ENCODE measurements around the gene PSMB11. TPM values are rescaled to one million over a fixed set of nuclear protein-coding genes. Genes with fewer than 3 reads are reported as not detected.

The PSMB11 gene
- total RNA-seq, 2 donors from 2014 or later = not detected

DNA sequence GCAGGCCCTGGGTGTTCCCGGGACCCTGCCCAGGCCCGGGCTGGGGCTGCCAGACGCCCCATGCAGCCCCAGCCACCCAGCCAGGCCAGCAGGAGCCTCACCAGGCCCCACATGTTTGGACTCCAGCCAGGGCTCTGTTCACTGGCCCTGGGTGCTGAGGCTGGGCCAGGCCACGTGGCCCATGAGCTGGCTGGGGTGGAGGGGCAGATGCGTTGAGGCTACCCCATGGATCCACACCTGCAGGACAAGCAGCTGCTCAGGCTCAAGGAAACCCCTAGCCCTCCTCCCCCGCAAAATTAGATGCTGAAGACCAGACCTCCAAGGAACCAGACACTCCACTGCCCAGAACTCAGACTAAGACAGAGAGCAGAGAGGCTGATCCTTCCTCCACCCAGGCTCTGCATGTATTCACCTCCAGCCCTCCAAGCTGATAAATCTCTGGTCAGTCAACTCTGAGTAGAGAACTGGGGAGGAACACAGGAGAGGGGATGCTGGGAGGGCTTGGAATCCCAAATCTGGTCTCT, 13.7 kb downstream of the PSMB11 start:
- no peak for DNase-seq
- intact Hi-C loops (cut with DNase I, micrococcal nuclease) = loop anchor here (2.0 to 5.0 kb wide), 2 partner anchors 68 to 69 kb away; no protein-coding TSS in a partner anchor
- ATAC-seq = no peak

GRCh38 chr14:23056145-23056955, 14.3 kb downstream of the PSMB11 start:
- DNase-seq = peak; percentile 62 to 80
- peak; percentile 60 for ATAC-seq
- intact Hi-C loops (cut with DNase I, micrococcal nuclease) = loop anchor here (2.0 to 5.0 kb wide), 2 partner anchors 69 to 70 kb away; no protein-coding TSS in a partner anchor

DNA sequence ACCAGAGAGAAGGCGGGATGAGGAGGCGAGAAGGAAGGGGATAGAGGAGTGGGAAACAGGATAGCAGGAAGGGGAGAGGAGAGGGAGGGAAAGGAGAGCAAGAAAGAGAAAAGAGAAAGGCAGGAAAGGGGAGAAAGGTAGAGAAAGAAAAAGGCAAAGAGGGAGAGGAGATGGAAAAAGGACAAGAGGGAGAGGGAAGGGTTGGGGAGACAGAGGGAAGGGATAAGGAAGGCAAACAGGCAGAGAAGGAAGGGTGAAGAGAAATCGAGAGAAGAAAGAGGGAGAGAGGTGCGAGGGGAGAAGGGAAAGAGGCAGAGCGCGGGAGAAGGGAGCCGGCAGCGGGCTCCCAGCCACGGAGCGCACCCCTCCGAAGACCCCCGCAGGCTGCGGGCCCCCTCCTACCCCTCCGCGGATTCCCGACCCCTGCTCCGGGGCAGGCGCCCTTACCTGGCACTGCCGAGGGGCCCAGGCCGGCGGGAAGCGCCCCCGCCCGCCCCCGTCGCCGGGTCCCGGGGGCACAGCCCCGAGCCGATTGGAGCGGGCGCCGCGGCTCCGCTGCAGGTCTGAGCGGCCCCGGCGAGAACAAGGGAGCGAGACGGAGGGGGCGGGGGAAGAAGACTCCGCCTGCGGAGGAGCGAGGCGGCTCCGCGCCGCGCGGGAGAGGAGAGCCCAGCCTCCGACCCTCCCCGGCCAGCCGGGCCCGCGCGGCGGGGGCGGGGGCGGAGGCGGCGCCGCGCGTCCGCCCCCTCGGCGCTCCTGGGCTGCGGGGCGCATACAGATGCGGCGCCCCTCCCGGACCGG, 15.1 kb downstream of the PSMB11 start, which contains the start of gene CDH24:
Gene CDH24, minus strand, starts transcription at position 565 of the 801 bp plus-strand sequence. CDS start 1,787 bp downstream, outside the sequence.
- intact Hi-C loops (cut with DNase I, micrococcal nuclease) = loop anchor here (2.0 to 5.0 kb wide), 2 partner anchors 70 kb away; no protein-coding TSS in a partner anchor
- ATAC-seq (peak; percentile 71), DNase-seq (peak; percentile 71 to 85)

- intact Hi-C loops (cut with DNase I, micrococcal nuclease) = loop anchor here (2.0 to 5.0 kb wide), 2 partner anchors 71 kb away; no protein-coding TSS in a partner anchor
- DNase-seq (peak; percentile 82 to 92), ATAC-seq (peak; percentile 80)
Observed at GRCh38 chr14:23057757-23058653, 16.0 kb downstream of the PSMB11 start.

- intact Hi-C loops (cut with DNase I, micrococcal nuclease) = loop anchor here in 1 of 2 donors (5.0 kb wide), 1 partner anchor 72 kb away; no protein-coding TSS in a partner anchor
- no peak for DNase-seq
Observed at GRCh38 chr14:23058654-23059504, 16.9 kb downstream of the PSMB11 start.

DNA sequence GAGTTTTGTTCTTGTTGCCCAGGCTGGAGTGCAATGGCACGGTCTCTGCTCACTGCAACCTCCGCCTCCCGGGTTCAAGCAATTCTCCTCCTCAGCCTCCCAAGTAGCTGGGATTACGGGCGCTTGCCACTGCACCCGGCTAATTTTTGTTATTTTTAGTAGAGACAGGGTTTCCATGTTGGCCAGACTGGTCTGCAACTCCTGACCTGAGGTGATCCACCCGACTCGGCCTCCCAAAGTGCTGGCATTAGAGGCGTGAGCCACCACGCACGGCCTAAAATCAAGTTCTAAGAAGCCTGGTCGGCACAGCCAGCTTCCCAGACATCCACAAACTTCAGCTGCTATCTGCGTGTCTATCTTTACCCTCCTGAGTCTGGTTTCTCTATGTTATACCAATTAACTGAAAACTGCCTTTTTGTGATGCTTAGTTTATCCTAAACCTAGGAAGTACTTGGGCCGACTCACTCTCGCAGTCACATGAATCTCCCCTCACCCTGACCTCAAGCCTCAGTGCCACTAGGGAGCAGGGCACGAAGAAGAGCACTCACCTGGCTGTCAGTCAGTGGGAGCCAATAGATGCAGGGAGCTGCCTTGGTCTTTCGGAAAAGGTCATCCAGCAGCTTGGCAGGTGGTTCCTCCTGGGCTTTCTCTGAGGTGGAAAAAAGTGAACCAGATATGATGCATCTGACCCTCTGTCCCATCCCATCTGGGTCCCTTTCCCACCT, 18.7 kb downstream of the PSMB11 start:
- DNase-seq (no peak), ATAC-seq (no peak)
- intact Hi-C loops (cut with DNase I, micrococcal nuclease) = no loop called here

More at GRCh38 chr14:23058654-23059504, 16.9 kb downstream of the PSMB11 start:
- ATAC-seq = no peak

GRCh38 chr14:23062002-23062401, 20.0 kb downstream of the PSMB11 start:
- no peak for DNase-seq
- no peak for ATAC-seq
- intact Hi-C loops (cut with DNase I, micrococcal nuclease) = no loop called here

GRCh38 chr14:23063601-23064000, 21.6 kb downstream of the PSMB11 start:
- DNase-seq = no peak
- no peak for ATAC-seq
- intact Hi-C loops (cut with DNase I, micrococcal nuclease) = no loop called here

- intact Hi-C loops (cut with DNase I, micrococcal nuclease) = no loop called here
- ATAC-seq = no peak
- no peak for DNase-seq
Observed at GRCh38 chr14:23066368-23066767, 24.4 kb downstream of the PSMB11 start.

DNA sequence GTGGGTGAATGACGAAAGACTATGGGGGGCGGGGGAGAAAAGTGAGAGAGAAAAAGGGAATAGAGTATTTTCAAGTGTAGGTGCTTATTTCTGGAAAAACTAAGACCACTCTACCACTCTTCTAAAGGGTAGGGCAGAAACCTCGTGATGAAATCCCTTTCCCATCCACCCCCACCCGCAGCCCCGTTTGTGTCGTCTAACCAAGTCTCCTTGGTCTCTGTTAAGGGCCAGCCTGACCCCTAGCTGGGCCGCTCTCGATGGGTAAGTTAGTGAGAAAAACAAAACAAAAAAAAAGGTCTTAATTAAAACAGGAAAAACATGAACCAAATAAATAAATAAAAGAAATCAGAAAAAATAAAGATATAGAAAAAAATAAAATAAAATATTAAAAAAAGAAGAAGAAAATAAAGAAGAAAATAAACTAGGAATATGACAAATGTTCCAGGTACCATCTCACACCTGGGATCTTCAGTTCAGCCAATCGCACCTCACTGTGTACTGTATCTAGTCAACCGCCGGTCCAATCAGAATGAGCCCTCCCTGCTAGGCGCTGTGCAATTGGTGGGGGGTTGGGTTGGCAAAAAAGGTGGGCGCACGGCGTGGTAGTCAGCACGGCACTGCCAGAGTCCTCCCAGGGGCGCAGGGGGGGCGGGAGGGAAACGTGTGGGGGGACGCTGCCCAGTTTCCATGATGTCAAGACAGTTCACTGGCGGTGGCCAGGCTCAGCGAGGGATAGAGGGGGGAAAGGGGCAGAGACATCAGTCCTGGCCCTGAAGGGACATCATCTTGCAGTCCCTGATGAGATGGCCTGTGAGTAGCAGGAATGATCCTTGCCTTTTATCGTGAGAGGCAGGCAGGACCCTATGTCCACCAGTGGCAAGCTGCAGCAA, 25.1 kb downstream of the PSMB11 start:
- intact Hi-C loops (cut with DNase I, micrococcal nuclease) = no loop called here
- no peak for DNase-seq

DNA sequence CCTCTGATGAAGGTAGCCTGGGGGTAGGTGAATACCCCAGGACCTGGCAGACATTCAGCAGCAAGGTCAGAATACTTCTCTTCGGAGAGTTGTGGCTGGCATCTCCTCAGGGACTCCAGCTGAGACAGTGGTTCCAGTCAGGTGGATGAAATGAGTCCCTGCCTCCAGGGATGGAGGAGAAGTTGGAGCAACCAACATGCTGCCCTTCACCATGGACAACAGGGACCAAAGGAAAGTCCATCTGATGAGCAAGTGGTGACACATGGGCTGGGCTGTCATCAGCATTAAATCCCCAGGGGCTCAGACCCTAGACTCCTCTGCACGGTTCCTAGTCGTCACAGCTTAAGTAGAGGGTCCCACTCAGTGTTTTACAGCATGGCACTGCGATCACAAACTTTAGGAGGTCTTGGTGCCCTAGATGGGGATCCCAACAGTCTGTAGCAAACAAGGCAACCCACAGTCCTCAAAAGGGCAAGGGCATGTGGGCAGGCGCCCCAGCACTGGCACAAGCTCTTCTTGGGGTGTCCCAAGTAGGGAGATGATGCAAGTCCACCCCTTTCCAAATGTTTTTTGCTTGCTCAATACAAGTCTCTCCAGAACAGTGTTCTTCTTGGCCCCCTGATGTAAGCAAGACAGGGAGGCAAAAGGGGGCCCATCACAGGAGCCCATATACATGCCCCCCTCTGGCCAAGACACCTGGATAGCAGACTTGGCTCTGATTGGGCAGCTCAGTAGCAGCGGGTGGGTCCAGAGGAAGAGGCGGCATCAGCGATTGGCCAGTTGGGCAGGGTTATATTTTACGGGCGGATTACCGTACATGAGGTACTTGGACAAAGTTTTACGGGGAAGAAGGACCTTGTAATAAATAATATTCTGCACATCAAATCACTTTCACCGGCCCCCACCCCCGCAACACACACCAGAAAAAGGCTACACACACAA, 26.1 kb downstream of the PSMB11 start:
- ATAC-seq (no peak), DNase-seq (no peak)
- intact Hi-C loops (cut with DNase I, micrococcal nuclease) = no loop called here

More for the DNA sequence above, 25.1 kb downstream of the PSMB11 start:
- ATAC-seq = no peak

DNA sequence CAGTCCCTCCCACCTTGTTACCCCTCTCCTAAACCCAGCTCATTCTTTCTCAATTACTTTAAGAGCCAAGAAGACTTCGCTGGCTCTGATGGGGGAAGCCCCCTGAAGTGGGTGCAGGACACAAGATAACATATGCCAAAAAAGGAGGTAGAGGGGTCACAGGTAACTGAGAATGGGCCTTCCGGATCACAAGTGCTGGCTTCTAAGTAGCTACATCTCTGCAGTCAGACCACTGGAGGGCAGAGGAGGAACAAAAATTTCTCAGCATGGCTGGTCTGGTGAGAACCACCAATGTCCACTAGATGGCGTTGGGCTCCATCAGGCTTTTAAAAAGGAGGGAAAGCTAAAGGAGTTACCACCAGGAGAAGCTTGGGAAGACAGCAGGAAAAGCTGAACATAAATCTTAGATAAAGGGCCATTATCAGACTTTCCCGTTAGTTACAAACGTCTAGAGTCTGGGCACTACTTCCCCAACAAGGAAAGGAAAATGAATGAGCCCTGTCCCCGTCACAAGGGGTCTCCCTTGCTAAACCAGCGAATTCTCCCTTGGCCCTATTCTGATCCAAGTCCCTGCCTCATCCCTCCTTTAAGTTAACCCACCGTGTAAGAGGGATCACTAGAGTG, 26.9 kb downstream of the PSMB11 start:
- DNase-seq (peak; percentile 74 to 79), ATAC-seq (peak; percentile 67)
- intact Hi-C loops (cut with DNase I, micrococcal nuclease) = no loop called here

DNA sequence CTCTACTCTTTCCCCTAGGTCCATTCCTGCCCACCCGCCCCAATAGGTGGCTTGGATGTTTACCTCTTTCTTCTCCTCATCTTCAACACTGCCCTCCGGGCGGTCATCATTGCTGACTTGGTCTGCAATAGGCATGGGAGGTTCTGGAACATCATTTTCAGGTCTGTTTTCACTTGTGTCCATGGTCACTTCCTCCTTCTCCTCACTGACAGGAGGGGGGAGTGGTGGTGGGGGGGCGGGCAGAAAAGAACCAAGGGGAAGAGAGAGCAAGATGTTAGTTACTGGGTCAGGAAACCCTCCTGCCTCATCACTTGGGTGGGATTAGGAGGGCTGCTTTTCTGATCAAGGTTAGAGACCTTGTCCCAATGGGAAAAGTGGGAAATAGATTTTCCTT, 27.4 kb downstream of the PSMB11 start:
- no peak for ATAC-seq
- DNase-seq = no peak
- intact Hi-C loops (cut with DNase I, micrococcal nuclease) = no loop called here
